Stimulated activated CD4-positive, alpha-beta T cell treated with anti-CD3 and anti-CD28 coated beads, TNF-alpha, amount 100 ng/mL, for 4 hours (primary cell): ENCODE results near the gene HELQ.
"Not testable (repeated sequence)": the region's sequence is repeated elsewhere in the genome, so short reads cannot be mapped to it uniquely, and the experiment has no call there.

Source experiments
- DNase-seq, 3 experiments: peaks; one replicate each; pipeline ENCODE4 v3.0.0-alpha.2; 2020; ENCODE audit warnings: low read depth in 3 of 3

Gene HELQ

GRCh38 chr4:83436680-83437079 lies 18.9 kb downstream of the HELQ start:
- no peak for DNase-seq

GRCh38 chr4:83431200-83431599 lies 24.4 kb downstream of the HELQ start:
- no peak for DNase-seq

DNA sequence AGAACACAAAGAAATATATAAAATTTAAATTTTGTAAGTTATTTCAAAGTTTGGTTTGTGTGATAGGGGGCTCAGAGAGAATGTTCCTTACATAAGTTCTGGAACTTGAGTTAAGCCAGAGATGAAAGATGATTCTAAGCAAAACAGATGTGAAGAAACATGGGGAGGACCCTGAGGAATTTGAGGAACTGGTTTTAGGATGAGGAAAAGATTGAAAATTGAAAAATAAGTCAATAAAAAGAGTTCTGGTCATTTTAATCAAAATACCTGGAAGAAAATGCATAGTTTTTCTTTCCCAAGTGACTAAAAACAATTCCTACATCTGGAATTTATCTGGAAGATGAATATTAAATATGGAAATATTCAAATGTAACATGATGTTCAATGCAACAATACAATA lies 37.4 kb downstream of the HELQ start:
- no peak for DNase-seq

- DNase-seq = no peak
Measured at GRCh38 chr4:83417566-83417965, 38.1 kb downstream of the HELQ start.

GRCh38 chr4:83413676-83414075 lies 41.9 kb downstream of the HELQ start:
- DNase-seq = no peak

DNA sequence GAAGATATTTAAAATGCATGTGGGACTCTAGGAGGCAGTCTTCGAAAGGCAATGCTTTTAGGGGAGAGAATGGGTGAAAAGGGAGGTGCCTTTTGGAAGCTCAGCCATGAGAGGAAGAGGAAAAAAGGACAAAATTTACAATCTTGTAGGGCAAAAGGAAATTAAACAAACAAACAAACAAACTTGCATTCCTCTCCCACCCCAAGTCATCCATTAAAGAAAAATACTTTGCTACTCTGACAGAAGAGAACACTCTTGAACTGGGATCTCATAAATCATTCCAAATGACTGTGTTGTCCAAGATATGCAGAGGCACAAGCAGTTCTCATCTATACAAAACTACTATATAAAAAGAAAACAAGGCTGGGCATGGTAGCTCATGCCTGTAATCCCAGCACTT lies 46.7 kb downstream of the HELQ start:
- no peak for DNase-seq

DNA sequence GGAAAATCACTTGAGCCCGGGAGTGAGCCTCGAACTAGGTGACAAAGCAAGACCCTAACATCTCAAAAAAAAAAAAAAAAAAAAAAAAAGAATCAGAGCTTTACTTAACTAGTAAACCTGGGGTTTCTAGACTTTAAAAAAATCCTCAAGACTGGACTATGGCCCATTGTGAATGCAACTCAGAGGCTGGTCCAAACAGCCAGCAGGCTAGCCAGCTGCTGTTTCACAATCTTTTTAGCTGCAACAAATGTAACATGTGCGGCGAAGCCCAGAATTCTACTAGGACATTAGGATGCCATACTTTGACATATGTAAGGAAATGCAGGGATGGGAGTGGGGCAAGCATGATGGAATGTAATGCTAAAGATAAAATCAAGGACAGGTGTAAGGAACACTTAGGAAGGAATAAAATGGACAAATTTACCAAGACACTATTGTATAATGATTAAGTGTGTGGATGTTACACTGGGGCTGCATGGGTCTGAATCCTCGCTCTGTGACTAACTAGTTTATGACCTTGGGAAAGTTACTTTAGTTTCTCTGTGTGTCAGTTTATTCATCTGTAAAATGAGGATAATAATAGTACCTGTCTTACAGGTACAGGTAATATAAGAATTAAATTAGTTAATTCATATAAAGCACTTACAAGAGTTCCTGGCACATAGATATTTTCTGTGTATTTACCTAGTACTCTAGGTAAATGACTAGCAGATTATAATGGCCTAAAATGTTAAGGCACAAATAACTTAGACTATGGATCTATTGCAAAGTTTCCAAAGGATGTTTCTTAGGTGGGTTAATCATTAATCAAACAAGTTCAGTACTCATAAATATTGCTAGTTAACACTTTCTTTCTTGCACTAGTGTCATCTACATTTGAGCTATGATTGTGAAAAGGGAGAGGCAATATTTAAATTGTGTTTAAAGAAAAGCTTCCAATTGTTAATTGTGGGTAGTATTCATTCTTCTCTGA lies 49.5 kb downstream of the HELQ start:
- no peak for DNase-seq

DNA sequence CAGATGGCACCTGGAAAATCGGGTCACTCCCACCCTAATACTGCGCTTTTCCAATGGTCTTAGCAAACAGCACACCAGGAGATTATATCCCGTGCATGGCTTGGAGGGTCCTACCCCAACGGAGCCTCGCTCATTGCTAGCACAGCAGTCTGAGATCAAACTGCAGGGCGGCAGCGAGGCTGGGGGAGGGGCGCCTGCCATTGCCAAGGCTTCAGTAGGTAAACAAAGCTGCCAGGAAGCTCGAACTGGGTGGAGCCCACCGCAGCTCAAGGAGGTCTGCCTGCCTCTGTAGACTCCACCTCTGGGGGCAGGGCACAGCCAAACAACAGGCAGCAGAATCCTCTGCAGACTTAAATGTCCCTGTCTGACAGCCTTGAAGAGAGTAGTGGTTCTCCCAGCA lies 57.5 kb downstream of the HELQ start:
- not testable (repeated sequence) for DNase-seq

- no peak for DNase-seq
Measured at GRCh38 chr4:83393908-83394307, 61.7 kb downstream of the HELQ start.

GRCh38 chr4:83392562-83392961 lies 63.1 kb downstream of the HELQ start:
- no peak for DNase-seq

- no peak for DNase-seq
Measured at GRCh38 chr4:83390944-83391343, 64.7 kb downstream of the HELQ start.

- no peak for DNase-seq
Measured at GRCh38 chr4:83389756-83390505, 65.7 kb downstream of the HELQ start.

DNA sequence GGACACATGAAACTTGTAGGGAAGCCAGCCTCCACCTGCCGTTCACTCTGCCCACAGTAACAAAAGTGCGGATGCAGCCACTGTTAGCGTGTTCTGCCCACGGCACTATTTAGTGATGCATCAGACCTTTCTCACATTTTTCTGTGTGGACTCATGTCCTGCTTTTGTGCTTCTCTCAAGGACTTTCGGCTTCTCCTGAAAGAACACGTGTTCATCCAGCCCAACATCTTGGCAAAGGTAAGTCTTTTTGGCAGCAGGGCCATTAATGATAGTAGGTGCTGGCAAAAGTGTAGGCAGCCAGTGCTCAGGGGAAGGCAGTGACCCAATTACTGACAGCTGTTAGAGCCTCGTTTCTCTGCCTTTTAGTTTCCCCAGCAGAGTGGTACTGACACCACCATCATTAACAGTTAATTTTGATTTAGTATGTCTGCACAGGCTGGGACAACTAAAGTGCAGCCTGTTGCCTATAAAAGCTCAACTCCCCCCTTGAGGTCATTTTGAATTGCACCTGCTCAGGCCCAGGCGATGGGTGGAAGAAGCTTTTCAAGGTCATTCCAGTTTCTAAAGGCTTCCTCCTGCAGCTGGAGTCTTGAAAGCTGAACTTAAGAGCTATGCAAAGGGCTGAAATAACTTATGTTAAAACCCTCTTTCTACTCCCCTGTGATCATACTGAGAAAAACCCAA lies 66.4 kb downstream of the HELQ start:
- DNase-seq = no peak

GRCh38 chr4:83388313-83388676 lies 67.3 kb downstream of the HELQ start:
- DNase-seq = no peak

DNA sequence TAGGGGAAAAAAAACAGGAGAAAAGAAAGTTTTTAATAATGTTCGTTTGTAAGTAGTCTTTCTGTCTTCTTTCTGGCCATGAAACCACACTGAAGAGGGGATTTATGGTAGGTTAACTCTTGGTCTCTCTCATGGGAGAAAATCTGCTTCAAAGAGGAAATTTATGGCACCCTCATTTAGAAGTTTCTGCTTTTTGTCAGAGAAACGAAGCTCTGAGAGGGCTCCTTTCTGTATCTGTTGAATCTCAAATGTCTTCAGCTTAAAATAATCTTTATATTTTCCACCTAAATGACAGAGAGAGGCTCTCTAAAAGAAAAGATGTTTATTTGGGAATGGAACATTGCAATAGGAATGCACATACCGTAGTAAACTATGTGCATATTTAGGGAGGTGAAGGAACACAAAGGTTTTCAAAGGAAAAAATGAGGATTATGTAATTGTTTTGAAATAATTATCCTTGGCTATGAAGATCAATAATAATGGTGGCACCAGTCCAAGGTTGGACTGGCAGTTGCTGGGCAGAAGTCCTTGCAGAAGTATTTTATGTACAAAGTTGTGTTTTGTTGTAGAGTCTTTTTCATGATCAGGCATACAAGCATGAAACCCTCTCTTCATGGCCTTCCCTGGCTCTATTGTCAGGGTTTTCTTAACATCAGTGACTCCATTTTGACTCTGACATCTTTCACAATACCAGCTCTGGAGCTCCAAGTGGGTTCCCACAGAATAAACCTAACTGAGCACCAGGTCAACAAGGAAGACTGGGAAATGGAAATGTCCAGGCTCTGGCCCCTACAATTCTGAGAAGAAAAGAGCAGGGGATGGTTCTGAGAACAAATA lies 67.9 kb downstream of the HELQ start:
- no peak for DNase-seq

- DNase-seq = no peak
Measured at GRCh38 chr4:83387012-83387411, 68.6 kb downstream of the HELQ start.

DNA sequence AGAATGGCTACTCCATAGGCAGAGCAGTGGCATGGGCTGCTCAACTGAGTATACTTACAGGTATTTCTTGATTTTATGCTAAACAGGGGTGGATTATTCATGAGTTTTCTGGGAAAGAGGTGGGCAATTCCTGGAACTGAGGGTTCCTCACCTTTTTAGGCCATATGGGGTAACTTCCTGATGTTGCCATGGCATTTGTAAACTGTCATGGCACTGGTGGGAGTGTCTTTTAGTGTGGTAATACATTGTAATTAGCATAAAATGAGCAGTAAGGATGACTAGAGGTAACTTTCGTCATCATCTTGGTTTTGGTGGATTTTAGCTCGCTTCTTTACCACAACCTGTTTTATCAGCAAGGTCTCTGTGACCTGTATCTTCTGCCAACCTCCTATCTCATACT lies 72.8 kb downstream of the HELQ start:
- DNase-seq = no peak

- DNase-seq = no peak
Measured at GRCh38 chr4:83381173-83381572, 74.5 kb downstream of the HELQ start.

- no peak for DNase-seq
Measured at GRCh38 chr4:83378419-83378818, 77.2 kb downstream of the HELQ start.

- DNase-seq = no peak
Measured at GRCh38 chr4:83372931-83373330, 82.7 kb downstream of the HELQ start.

DNA sequence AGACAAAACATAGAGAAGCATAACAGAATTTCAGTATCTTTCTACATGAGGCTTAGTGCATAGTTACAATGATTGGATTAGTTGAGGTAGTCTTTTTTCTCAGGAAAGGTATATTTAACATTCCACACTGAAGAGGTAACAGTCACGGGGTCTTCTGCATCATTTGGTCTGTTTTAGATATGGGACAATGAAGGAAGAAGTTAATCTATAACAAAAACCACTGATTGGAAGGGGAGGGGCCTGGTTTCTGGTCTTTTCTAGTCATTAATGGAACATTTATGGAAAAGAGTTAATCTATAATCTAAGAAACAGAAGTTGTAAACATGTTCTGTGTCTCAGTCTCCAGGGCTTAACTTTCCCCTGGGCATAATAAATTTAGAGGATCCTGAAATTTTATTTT lies 83.7 kb downstream of the HELQ start:
- DNase-seq = no peak

GRCh38 chr4:83371235-83371634 lies 84.4 kb downstream of the HELQ start:
- no peak for DNase-seq
